Gastroesophageal sphincter (tissue), 4 donors: Measurements from ENCODE around the gene OR10G8. TPM values are rescaled to one million over a fixed set of nuclear protein-coding genes. Genes with fewer than 3 reads are reported as not detected.

Experiments used
- ATAC-seq: fragments of 150-250 bp; one replicate; pipeline ENCODE4 v1.9.1; 2016; ENCODE audit warnings: mild to moderate bottlenecking, moderate library complexity
- H3K27ac ChIP-seq, 4 donors: fragments of 200-600 bp; sonication (generic) in 3 of 4; 1 replicate in 3 of 4; 2 replicates in 1 of 4; pipeline ENCODE4 v1.5.1; 2016 to 2019
- H3K27me3 ChIP-seq: fragments of 200-600 bp; sonication (generic); one replicate; pipeline ENCODE4 v1.5.1; 2019
- H3K36me3 ChIP-seq, 2 donors: fragments of 200-600 bp; sonication (generic); one replicate each; pipeline ENCODE4 v1.5.1; 2019; ENCODE audit warnings: control low read depth in 1 of 2
- H3K4me1 ChIP-seq, 3 donors: fragments of 200-600 bp; sonication (generic); 1 replicate in 2 of 3; 2 replicates in 1 of 3; pipeline ENCODE4 v1.5.1; 2016 to 2019; ENCODE audit warnings: control low read depth in 2 of 3
- H3K4me3 ChIP-seq, 2 donors: fragments of 200-600 bp; sonication (generic); one replicate each; pipeline ENCODE4 v1.5.1; 2019; ENCODE audit warnings: mild to moderate bottlenecking in 1 of 2, moderate library complexity in 1 of 2
- H3K9me3 ChIP-seq, 3 donors: fragments of 200-600 bp; sonication (generic); one replicate each; pipeline ENCODE4 v1.5.1; 2017 to 2019; ENCODE audit warnings: control low read depth in 2 of 3
- CTCF ChIP-seq, 4 experiments: fragments of 200-600 bp in 2 of 4; fragments of 450-650 bp in 2 of 4; sonication (generic) in 1 of 4; IDR thresholded peaks; one replicate each; pipeline ENCODE4 v1.5.1; 2017 to 2019; ENCODE audit warnings: antibody characterized with exemption in 4 of 4, mild to moderate bottlenecking in 2 of 4, moderate library complexity in 2 of 4
- EP300 ChIP-seq: sonication (generic); formaldehyde crosslinking; IDR thresholded peaks from one replicate; pipeline ENCODE4 v1.6.1; 2017; ENCODE audit warnings: antibody characterized with exemption, mild to moderate bottlenecking
- POLR2A ChIP-seq, 2 donors: fragments of 450-650 bp; IDR thresholded peaks; one replicate each; pipeline ENCODE4 v1.6.1; 2017; ENCODE audit warnings: antibody characterized with exemption in 2 of 2, mild to moderate bottlenecking in 2 of 2, moderate library complexity in 1 of 2
- POLR2AphosphoS5 ChIP-seq: sonication (generic); formaldehyde crosslinking; IDR thresholded peaks from one replicate; pipeline ENCODE4 v1.6.1; 2017; ENCODE audit warnings: antibody characterized with exemption
- WGBS, 2 donors: methylation state at CpG; one replicate each; pipeline ENCODE4 v1.1.5; 2018; ENCODE audit warnings: low coverage in 1 of 2; 5-methylcytosine and 5-hydroxymethylcytosine counted together
- total RNA-seq, 4 donors: library from RNA; depleted of rRNA; stranded (reverse); fragments of >200 nt; gene quantifications; one replicate each; pipeline ENCODE4 v1.1.0, GENCODE V29; 2016

The OR10G8 gene
- total RNA-seq, 4 donors from 2014 or later: not detected

GRCh38 chr11:124071623-124071948 is 45.0 kb downstream of the OR10G8 start:
- Histone ChIP-seq H3K4me3 (no peak overlapping the region), H3K9me3 (no peaks in the 10 kb centered on the region), H3K4me1 (peaks cover 0 to 22% (median 0%) of the 10 kb centered on the region in 3 donors), H3K36me3 (no peaks in the 10 kb centered on the region), H3K27me3 (peaks cover 71% of the 10 kb centered on the region), H3K27ac (no peak overlapping the region)
- no peak for ATAC-seq
- 40 to 58% methylated on average over 4 of the region's 4 CpGs for WGBS, 2 donors
- no peak for TF ChIP-seq CTCF (IDR thresholded peaks at IDR 0.05)
- TF ChIP-seq EP300: no peak
- no peak for TF ChIP-seq POLR2A (IDR thresholded peaks at IDR 0.05)
- no peak for TF ChIP-seq POLR2AphosphoS5

GRCh38 chr11:124072147-124072546 is 45.5 kb downstream of the OR10G8 start:
- TF ChIP-seq POLR2AphosphoS5: no peak
- no peak for TF ChIP-seq POLR2A (IDR thresholded peaks at IDR 0.05)
- TF ChIP-seq EP300: no peak
- TF ChIP-seq CTCF (IDR thresholded peaks at IDR 0.05): no peak
- Histone ChIP-seq H3K36me3 (no peaks in the 10 kb centered on the region), H3K4me1 (peaks cover 0 to 23% (median 0%) of the 10 kb centered on the region in 3 donors), H3K27ac (no peak overlapping the region), H3K27me3 (peaks cover 70% of the 10 kb centered on the region), H3K9me3 (no peaks in the 10 kb centered on the region), H3K4me3 (no peak overlapping the region)
- WGBS, 2 donors: 67 to 81% methylated on average over 2 to 8 of the region's 8 CpGs
- ATAC-seq: no peak

GRCh38 chr11:124074554-124074953 is 48.0 kb downstream of the OR10G8 start:
- H3K27me3 ChIP-seq: peaks cover 70% of the 10 kb centered on the region
- no peak for ATAC-seq
- WGBS, 2 donors: 71 to 100% methylated on average over 1 of the region's 5 CpGs
- H3K9me3 ChIP-seq: no peaks in the 10 kb centered on the region
- no peaks in the 10 kb centered on the region for H3K36me3 ChIP-seq
- TF ChIP-seq CTCF (IDR thresholded peaks at IDR 0.05) (no peak), EP300 (no peak), POLR2A (IDR thresholded peaks at IDR 0.05) (no peak), POLR2AphosphoS5 (no peak)
- H3K27ac ChIP-seq: no peak overlapping the region
- H3K4me3 ChIP-seq: no peak overlapping the region
- H3K4me1 ChIP-seq: peaks cover 0 to 19% (median 0%) of the 10 kb centered on the region in 3 donors

- WGBS, 2 donors: 100% methylated on average over 1 of the region's 6 CpGs; no CpG with 5 or more reads in 1 of the 2 donors
- H3K4me3 ChIP-seq: peak overlapping the region in 1 of 2 donors; percentile 44
- TF ChIP-seq POLR2A (IDR thresholded peaks at IDR 0.05) (no peak), EP300 (no peak), POLR2AphosphoS5 (no peak), CTCF (IDR thresholded peaks at IDR 0.05) (no peak)
- ATAC-seq: peak; percentile 16
- H3K36me3 ChIP-seq: no peaks in the 10 kb centered on the region
- H3K27ac ChIP-seq: no peak overlapping the region
- H3K9me3 ChIP-seq: no peaks in the 10 kb centered on the region
- peaks cover 70% of the 10 kb centered on the region for H3K27me3 ChIP-seq
- peaks cover 0 to 13% (median 0%) of the 10 kb centered on the region in 3 donors for H3K4me1 ChIP-seq
Observed at GRCh38 chr11:124075492-124075840, 48.9 kb downstream of the OR10G8 start.

GRCh38 chr11:124075841-124076651 is 49.4 kb downstream of the OR10G8 start:
- no peaks in the 10 kb centered on the region for H3K36me3 ChIP-seq
- no peak overlapping the region for H3K27ac ChIP-seq
- H3K27me3 ChIP-seq: peaks cover 71% of the 10 kb centered on the region
- no peaks in the 10 kb centered on the region for H3K9me3 ChIP-seq
- 1% methylated on average over 14 to 18 of the region's 36 CpGs for WGBS, 2 donors
- TF ChIP-seq EP300: no peak
- TF ChIP-seq POLR2A (IDR thresholded peaks at IDR 0.05): no peak
- TF ChIP-seq CTCF (IDR thresholded peaks at IDR 0.05): no peak
- no peak for TF ChIP-seq POLR2AphosphoS5
- H3K4me3 ChIP-seq: peak overlapping the region; percentile 3 to 44
- peaks cover 0 to 13% (median 0%) of the 10 kb centered on the region in 3 donors for H3K4me1 ChIP-seq
- peak; percentile 24 for ATAC-seq
